Heart left ventricle (tissue), 16 donors: ENCODE results near the gene F12. TPM values are rescaled to one million over a fixed set of nuclear protein-coding genes. Genes with fewer than 3 reads are reported as not detected.
A peak's percentile ranks its signal among the peaks of the same experiment; 100 is the strongest.

Experiments used
- ATAC-seq, 4 donors: fragments of 200-7000 bp; cut with Tn5 transposase; one replicate each; pipeline ENCODE4 v1.9.1; 2020 to 2022; ENCODE audit warnings: moderate library complexity in 4 of 4, mild to moderate bottlenecking in 3 of 4, moderate number of reproducible peaks in 1 of 4
- DNase-seq, 5 donors: peaks; one replicate each; pipeline ENCODE4 v3.0.0-alpha.2; 2020
- H3K27ac ChIP-seq, 12 donors: fragments of 200-600 bp; sonication (generic) in 4 of 12; one replicate each; pipeline versions ENCODE4 v1.5.0 to v1.8.0; 2016 to 2022; ENCODE audit warnings: mild to moderate bottlenecking in 2 of 12
- H3K27me3 ChIP-seq, 9 donors: fragments of 200-600 bp; sonication (generic) in 2 of 9; one replicate each; pipeline versions ENCODE4 v1.5.1 to v1.8.0; 2016 to 2022; ENCODE audit warnings: mild to moderate bottlenecking in 3 of 9
- H3K36me3 ChIP-seq, 9 donors: fragments of 200-600 bp; sonication (generic) in 2 of 9; one replicate each; pipeline versions ENCODE4 v1.5.0 to v1.8.0; 2018 to 2022; ENCODE audit warnings: mild to moderate bottlenecking in 2 of 9
- H3K4me1 ChIP-seq, 12 donors: fragments of 200-600 bp; sonication (generic) in 4 of 12; one replicate each; pipeline versions ENCODE4 v1.5.0 to v1.8.0; 2016 to 2022; ENCODE audit warnings: mild to moderate bottlenecking in 3 of 12
- H3K4me3 ChIP-seq, 12 donors: fragments of 200-600 bp; sonication (generic) in 4 of 12; one replicate each; pipeline versions ENCODE4 v1.5.0 to v1.8.0; 2017 to 2022; ENCODE audit warnings: mild to moderate bottlenecking in 9 of 12, moderate library complexity in 4 of 12
- H3K9me3 ChIP-seq, 12 donors: fragments of 200-600 bp; sonication (generic) in 4 of 12; one replicate each; pipeline versions ENCODE4 v1.5.0 to v1.8.0; 2016 to 2022; ENCODE audit warnings: mild to moderate bottlenecking in 1 of 12
- POLR2A ChIP-seq, 2 donors: fragments of 450-650 bp; IDR thresholded peaks; one replicate each; pipeline ENCODE4 v1.6.1; 2017; ENCODE audit warnings: antibody characterized with exemption in 2 of 2, mild to moderate bottlenecking in 2 of 2, moderate library complexity in 2 of 2
- WGBS, 4 donors: extraction: QIAGEN DNeasy Blood & Tissue Kit in 2 of 4; methylation state at CpG; one replicate each; pipeline versions ENCODE4 v1.1.5 to v1.1.7; 2013 to 2018; 5-methylcytosine and 5-hydroxymethylcytosine counted together
- intact Hi-C, 10 donors: fragments of 100-400 bp; cut with DNase I; formaldehyde crosslinking; loops; one replicate each; pipeline versions ENCODE4 v1.11.1 to v1.14.2; 2022
- polyA plus RNA-seq, 2 donors: library from polyadenylated mRNA; stranded (reverse); fragments of 200-250 nt; gene quantifications; one replicate each; pipeline ENCODE4 v1.2.3, GENCODE V29; 2013
- total RNA-seq, 9 donors: library from RNA; depleted of rRNA in 2 of 9; stranded (reverse); fragments of >200 nt in 2 of 9; fragmentation: NEBNext Ultra II Directional in 3 of 9; extraction: Animal tissue kit (Norgen Biotek cat#: 25700) in 3 of 9; gene quantifications; one replicate each; pipeline versions ENCODE4 v1.1.0 to v1.2.4, GENCODE V29; 2016 to 2023
- TF ChIP-seq, protein P1 (sequence below), 12 donors: fragments of 200-600 bp; sonication (generic) in 4 of 12; IDR thresholded peaks; one replicate each; pipeline versions ENCODE4 v1.5.0 to v1.8.0; 2018 to 2022; ENCODE audit warnings: antibody characterized with exemption in 12 of 12, mild to moderate bottlenecking in 5 of 12
- donor health status: ischemic (EF 13 %, LVEDD 7.1; RV severe dilation, severe dysfunction).
- donor health status: healthy with polysubstance abuse.
- donor health status: DM: no; HTN: yes; CAD: no.
- donor health status: DM: no; HTN: no; CAD: no.
- donor health status: ischemic (EF 25% LVEDD 6.9; RV normal size, moderate dysfunction).
- donor health status: ischemic (EF 25% LVEDD 5.7; RV mildly dilated, moderate dysfunction).
- donor health status: healthy.
- donor health status: DM: yes; HTN: yes; CAD: no.
- donor health status: ischemic (EF 35%, LVEDD 5.7; RV mildly dilated, moderate dysfunction).
- donor health status: nonischemic (EF 11% LVEDD 7.7; RV severe dilation, severe dysfunction).
- donor health status: DM: yes; HTN: yes; CAD: no.
- donor health status: PGD.
- donor health status: ischemic (EF 29% LVEDD 5.4; RV normal size, mild dysfunction).
- donor health status: nonischemic (EF 23%, LVEDD 6.1; RV moderate dilation, normal function).

F12 gene
- total and polyA plus RNA-seq, 11 donors, result 0.29 to 0.56 TPM; not detected in 9

DNA sequence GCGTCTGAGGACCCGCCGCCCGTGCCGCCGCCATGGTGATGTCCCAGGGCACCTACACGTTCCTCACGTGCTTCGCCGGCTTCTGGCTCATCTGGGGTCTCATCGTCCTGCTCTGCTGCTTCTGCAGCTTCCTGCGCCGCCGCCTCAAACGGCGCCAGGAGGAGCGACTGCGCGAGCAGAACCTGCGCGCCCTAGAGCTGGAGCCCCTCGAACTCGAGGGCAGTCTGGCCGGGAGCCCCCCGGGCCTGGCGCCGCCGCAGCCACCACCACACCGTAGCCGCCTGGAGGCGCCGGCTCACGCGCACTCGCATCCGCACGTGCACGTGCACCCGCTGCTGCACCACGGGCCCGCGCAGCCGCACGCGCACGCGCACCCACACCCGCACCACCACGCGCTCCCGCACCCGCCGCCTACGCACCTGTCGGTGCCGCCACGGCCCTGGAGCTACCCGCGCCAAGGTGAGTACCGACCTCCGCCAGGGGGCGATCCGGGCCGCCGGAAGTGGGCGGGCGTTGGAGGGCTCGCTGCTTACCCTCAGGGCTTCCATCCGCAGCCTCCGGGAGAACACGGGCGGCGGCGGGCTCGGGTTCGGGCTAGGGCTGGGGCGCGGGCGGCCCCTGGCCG is 45.8 kb upstream of the F12 start:
- Histone ChIP-seq H3K36me3 (peaks cover 0 to 25% (median 7%) of the 10 kb centered on the region in 9 donors), H3K4me1 (peaks cover 0 to 57% (median 23%) of the 10 kb centered on the region in 12 donors), H3K9me3 (no peaks in the 10 kb centered on the region), H3K27ac (peak overlapping the region in 11 of 12 donors; percentile 60 to 83 (median 69)), H3K4me3 (peak overlapping the region; percentile 48 to 81 (median 64)), H3K27me3 (peaks cover 0 to 17% (median 0%) of the 10 kb centered on the region in 9 donors)
- DNase-seq (peak; percentile 77 to 90 (median 82)), ATAC-seq (peak in 3 of 4 donors; percentile 16 to 52 (median 49))
- intact Hi-C loops, result loop anchor here in 9 of 10 donors (1.0 to 10.0 kb wide), 11 partner anchors 28 to 140 kb away; partner anchors contain the start of genes MXD3 (in 5 of the 9), PDLIM7 (in 4 of the 9) and GRK6 (in 1 of the 9)
- 0 to 1% (median 1%) methylated on average over 21 to 80 of the region's 80 CpGs for WGBS, 4 donors
- TF ChIP-seq, protein P1, sequence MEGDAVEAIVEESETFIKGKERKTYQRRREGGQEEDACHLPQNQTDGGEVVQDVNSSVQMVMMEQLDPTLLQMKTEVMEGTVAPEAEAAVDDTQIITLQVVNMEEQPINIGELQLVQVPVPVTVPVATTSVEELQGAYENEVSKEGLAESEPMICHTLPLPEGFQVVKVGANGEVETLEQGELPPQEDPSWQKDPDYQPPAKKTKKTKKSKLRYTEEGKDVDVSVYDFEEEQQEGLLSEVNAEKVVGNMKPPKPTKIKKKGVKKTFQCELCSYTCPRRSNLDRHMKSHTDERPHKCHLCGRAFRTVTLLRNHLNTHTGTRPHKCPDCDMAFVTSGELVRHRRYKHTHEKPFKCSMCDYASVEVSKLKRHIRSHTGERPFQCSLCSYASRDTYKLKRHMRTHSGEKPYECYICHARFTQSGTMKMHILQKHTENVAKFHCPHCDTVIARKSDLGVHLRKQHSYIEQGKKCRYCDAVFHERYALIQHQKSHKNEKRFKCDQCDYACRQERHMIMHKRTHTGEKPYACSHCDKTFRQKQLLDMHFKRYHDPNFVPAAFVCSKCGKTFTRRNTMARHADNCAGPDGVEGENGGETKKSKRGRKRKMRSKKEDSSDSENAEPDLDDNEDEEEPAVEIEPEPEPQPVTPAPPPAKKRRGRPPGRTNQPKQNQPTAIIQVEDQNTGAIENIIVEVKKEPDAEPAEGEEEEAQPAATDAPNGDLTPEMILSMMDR (IDR thresholded peaks at IDR 0.05), result peak; percentile 44 to 89 (median 70)
- TF ChIP-seq POLR2A (IDR thresholded peaks at IDR 0.05), result no peak

DNA sequence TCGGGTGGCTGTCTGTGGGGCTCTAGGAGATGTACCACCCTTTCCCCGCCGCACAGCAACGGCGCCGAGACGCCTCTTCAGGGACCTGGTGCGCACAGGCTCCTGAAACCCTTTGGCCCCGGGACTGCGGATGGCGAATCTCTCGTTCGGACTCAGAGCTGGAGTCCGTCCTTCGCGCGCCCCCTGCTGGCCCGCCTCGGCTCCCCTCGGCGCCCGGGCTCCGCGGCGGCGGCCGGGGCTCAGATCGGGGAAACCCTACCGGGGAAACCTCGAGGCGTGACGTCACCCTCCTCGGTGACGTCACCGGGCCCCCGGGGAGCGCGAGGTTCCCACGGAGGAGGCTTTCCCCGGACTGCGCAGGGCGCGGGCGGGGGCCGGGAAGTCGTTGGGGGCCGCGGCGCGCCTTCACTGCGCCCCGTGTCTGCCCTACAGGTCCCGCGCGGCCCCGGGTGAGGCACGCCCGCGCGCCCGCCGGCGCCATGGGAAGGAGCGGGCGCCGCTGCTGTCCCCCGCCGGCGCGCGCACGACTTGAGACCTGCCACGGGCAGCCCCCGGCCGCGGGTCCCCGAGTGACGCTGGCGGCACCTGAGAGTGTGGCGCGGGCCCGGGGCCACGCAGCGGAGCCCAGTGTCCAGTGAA is 45.2 kb upstream of the F12 start:
- 0 to 1% (median 1%) methylated on average over 17 to 84 of the region's 84 CpGs; no CpG with 5 or more reads in 1 of the 4 donors for WGBS, 4 donors
- H3K4me1 ChIP-seq, result peaks cover 0 to 57% (median 23%) of the 10 kb centered on the region in 12 donors
- intact Hi-C loops, result loop anchor here (1.0 to 10.0 kb wide), 17 partner anchors 28 to 140 kb away; partner anchors contain the start of genes MXD3 (in 5 of the 10), PDLIM7 (in 5 of the 10), GRK6 (in 2 of the 10) and F12 (in 1 of the 10)

DNA sequence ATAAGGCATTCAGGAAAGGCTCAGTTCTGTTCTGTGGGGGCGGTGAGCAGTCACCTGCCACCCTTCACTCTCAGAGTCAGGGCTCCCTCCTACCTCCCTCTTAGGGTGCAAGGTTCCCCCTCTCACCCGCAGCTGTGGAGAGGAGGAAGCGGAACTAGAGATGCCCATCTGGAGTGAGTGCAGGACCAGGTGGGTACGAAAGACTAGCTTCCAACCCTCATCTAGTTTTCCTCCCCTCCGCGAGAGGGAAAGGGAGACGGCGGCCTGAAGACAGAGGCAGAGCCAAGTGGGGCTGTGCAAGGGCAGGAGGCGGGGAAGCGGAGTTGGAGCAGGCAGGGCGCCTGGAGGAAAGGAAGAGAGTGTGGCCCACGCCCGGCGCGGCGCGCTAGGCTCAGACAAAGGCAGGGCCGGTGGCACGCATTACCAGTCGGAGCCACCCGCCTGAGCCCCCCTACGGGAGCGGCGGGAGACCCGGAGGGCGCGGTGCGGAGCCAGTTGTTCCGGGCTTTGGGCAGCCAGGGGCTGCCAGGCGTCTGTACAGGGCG is 44.6 kb upstream of the F12 start:
- Histone ChIP-seq H3K4me3 (peak overlapping the region; percentile 48 to 81 (median 64)), H3K36me3 (peaks cover 0 to 17% (median 4%) of the 10 kb centered on the region in 9 donors), H3K27ac (peak overlapping the region in 10 of 12 donors; percentile 50 to 83 (median 69)), H3K27me3 (peaks cover 0 to 26% (median 3%) of the 10 kb centered on the region in 9 donors), H3K4me1 (peaks cover 0 to 57% (median 23%) of the 10 kb centered on the region in 12 donors), H3K9me3 (no peaks in the 10 kb centered on the region)
- intact Hi-C loops, result loop anchor here (1.0 to 10.0 kb wide), 16 partner anchors 27 to 139 kb away; partner anchors contain the start of genes MXD3 (in 5 of the 10), GRK6 (in 2 of the 10), PDLIM7 (in 2 of the 10) and F12 (in 1 of the 10)
- peak; percentile 8 to 16 (median 11) for ATAC-seq
- 8 to 14% (median 9%) methylated on average over 20 to 31 of the region's 31 CpGs for WGBS, 4 donors
- DNase-seq, result peak in 2 of 5 donors; percentile 51 to 64
- TF ChIP-seq, protein P1 (IDR thresholded peaks at IDR 0.05), result no peak
- TF ChIP-seq POLR2A (IDR thresholded peaks at IDR 0.05), result no peak

More for the DNA sequence above, 45.2 kb upstream of the F12 start:
- H3K36me3 ChIP-seq, result peaks cover 0 to 22% (median 4%) of the 10 kb centered on the region in 9 donors
- peaks cover 0 to 23% (median 3%) of the 10 kb centered on the region in 9 donors for H3K27me3 ChIP-seq
- no peaks in the 10 kb centered on the region for H3K9me3 ChIP-seq
- H3K27ac ChIP-seq, result peak overlapping the region in 11 of 12 donors; percentile 60 to 83 (median 69)
- H3K4me3 ChIP-seq, result peak overlapping the region; percentile 48 to 81 (median 64)
- peak; percentile 91 to 95 (median 92) for DNase-seq
- peak; percentile 37 to 74 (median 70) for ATAC-seq
- peak in 1 of 2 donors; percentile 31 for TF ChIP-seq POLR2A (IDR thresholded peaks at IDR 0.05)
- TF ChIP-seq, protein P1 (IDR thresholded peaks at IDR 0.05), result peak; percentile 85 to 96 (median 92)
